GM08714 (cell line): ENCODE results near the gene INO80C.

Source experiments
- H3K4me3 ChIP-seq: fragments of 200-500 bp; sonication (Bioruptor generic); 2 replicates; pipeline ENCODE4 v1.5.1; 2014; ENCODE audit warnings: mild to moderate bottlenecking, low read length, inconsistent platforms
- ZNF274 ChIP-seq: IDR thresholded peaks from 2 replicates; pipeline ENCODE4 v1.6.1; 2012; ENCODE audit warnings: mild to moderate bottlenecking, low read depth, low read length

The INO80C gene

DNA sequence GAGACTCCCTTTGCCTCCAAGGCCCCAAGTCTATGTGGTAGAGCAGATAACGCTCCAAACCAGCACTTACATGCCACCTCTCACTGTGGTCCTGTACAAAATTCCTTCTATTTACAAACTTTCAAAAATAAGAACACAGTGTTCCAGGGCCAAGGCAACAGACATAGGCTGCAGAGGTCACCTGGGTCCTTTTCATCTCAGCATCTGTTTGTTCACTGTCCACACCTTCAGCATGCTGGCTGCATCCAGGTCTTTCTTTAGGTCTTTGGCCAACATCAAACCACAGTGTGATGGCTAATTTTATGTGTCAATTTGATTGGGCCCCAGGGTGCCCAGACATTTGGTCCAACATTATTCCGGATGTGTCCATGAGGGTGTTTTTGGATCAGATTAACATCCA, 20.0 kb upstream of the INO80C start:
- H3K4me3 ChIP-seq: no peak overlapping the region
- no peak for TF ChIP-seq ZNF274

DNA sequence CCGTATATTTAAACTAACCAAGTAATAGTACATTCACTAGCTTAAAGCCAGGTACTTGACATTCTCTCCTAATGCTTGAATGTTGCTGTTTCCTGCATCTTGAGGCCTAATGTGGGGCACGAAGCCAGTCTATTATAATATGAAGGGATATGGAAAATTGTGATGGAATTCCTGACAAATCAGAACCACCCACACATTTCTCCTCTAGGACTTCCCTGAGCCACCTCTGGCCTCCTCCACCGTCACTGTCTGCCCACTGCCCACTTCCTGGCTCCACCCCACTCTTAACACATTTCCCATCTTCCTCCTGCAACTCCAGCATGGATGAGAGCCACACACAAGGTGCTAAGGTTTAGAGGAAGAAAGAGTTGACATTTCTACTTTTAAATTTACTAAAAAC, 19.0 kb upstream of the INO80C start:
- H3K4me3 ChIP-seq: no peak overlapping the region
- no peak for TF ChIP-seq ZNF274

DNA sequence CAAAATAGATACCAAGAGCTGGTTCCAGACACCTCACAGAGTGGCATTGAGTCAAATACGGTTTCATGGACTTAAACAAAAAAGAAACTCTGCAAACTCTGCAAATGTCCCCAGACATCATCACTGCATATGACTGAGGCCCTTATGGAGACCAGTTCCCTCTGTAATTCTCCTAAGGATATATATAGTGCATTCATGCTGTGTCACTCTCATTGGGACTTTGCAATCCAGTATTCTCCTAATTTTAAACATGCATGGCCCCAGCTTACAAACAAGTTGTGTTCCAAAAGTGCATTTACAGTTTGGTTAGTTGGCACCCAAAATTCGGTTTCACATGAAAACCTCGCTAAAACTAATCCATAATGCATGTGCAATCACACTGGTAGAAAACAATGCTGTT, 18.6 kb upstream of the INO80C start:
- TF ChIP-seq ZNF274: no peak
- H3K4me3 ChIP-seq: no peak overlapping the region

DNA sequence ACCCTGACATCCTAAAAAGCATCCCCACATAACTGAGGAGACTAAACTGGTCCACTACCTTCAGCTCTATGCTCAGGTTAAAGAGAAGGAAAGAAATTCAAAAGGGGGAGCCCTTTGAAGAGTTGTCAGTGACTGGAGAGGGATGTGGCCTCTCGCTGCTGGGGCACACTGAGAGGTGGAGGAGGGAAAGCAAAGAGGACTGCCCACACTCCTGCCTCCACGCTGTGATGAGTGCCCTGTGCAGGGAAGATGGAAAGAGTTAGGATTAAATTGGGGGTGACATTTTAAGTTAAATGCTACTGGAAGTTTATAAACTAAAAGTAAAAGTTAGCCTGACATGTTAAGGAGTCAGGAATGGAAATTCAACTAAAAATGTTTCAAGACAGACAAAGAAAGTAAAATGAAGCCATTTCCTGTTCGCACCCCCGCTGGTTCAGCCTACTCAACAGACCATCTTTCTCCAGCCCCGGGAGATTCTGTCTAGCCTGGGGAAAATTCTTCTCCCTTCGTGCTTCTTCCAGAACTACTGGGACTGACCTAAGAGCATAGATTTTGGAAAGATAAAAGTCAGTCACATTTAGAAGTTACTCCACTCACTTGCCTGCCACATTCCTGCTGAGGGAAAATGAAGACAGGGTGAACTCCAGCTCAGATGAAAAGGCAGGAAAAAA, 17.8 kb upstream of the INO80C start:
- no peak overlapping the region for H3K4me3 ChIP-seq
- TF ChIP-seq ZNF274: no peak

DNA sequence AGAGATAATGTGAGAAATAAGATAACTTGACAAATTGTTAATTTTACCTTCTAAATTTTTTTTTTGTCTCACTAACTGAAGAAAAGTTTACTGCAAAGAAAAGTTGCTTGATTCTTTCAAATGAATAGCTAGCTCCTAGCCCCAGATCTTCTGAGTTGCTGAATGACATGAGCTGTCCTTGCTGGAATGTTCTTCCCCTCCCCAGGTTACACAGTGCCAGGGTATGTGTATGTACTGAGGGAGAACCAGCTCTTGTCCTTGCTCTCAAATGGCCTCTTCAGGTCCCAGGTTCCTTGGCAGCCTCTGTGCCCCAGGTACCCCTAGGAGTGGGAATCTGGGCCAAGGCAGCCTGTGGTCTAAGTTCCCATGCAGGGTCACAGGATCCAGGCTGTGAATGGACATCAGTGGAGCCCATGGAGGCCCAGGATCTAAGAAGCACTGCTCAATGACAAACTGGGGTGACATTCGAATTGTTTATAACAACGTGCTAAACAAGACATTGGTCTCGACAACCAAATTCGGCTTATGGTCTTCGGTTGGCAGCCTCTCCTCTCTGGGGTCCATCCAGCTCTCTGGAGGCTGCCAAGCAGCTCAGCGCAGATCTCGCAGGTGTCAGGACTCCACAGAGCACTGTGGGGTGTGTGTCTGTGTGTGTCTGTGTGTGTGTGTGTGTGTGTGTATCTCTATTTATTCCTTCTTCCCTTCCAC, 17.1 kb upstream of the INO80C start:
- H3K4me3 ChIP-seq: no peak overlapping the region
- TF ChIP-seq ZNF274: no peak

DNA sequence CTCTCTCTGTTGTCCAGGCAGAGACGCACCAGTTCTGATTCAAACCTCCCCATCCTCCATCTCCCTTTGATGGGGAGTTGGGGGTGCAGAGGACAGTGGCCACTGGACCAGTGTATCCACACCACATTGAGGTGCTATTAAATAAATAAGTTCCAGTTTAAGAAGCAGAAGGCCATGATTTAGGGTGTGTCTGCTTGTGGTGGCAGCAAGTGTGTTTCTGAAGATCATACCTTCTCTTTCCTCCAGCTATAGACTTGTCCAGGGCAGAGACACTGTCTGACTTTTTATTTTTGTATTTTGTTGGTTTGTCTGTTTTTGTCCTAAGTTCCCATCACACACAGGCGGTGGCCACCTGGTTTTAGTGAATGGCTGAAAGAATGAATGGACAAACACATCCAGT, 16.5 kb upstream of the INO80C start:
- TF ChIP-seq ZNF274: no peak
- no peak overlapping the region for H3K4me3 ChIP-seq

DNA sequence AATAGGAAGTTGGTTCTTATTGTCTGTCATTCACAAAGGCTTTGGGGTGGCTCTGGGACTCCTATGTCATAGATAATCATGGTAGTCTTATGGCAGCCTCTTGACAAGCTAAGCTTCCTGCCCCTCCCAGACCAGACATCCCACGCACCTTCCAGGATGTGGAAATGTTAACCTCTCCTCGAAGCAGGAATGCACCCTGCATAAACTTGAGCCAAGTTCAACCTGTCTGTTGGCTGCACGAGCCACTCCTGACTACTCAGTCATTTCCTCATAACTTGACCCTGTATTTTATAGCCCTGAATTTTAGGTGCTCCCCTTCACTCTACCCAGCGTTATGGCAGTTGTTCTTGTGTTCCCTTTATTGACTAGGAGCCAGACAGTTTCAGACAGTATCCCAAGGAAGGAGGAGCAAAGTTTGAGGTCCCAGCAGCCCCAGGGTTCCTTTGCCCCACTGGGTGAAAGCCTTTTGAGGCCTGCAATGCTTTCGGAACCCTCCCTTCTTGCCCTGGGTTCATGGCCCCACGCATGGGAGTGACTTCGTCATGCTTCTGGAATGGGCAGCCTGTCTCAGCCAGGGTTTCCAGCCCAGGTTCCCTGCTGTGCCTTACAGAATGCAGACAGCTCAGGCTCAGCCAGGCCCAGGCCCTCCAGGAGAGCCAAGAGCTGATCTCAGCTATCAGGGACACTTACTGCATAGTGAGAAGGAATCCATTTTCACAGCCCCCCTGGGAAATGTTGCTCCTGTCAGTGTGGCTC, 15.6 kb upstream of the INO80C start:
- H3K4me3 ChIP-seq: no peak overlapping the region
- no peak for TF ChIP-seq ZNF274

DNA sequence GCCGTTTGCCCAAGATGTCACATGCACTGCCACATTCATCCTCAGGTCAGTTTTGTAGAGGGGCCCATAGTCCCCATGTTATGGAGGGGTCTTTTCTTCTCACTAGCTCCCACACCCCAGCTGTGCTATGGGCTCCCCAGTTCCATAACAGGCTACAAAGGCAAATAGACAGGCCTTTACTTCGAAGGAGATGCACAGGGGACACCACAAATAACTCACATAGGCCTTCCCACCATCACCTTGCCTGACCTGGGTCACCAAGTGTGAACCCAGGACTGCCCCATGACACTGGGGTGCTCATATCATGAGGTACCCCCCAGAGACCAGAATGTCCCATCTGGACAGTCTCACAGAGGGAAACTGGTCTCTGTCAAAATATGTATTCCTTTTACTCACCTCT, 15.0 kb upstream of the INO80C start:
- TF ChIP-seq ZNF274: no peak

DNA sequence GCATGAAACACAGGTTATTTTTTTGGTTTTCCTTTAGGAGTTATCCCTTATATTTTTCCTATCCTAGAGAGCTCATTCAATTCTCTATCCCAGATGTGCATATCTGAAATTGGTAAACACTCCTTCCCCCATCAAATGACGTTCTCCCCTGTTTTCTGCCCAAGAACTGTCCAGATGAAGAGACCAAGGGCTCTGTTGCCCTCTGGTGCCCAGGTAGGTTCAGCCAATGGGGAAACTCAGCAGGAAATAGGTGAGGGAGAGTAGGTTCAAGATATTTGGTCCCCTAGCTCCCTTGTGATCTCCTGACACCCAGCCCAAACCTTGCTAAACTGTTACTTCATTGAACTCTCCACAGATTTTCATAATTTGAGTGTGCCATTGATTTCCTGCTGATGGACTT, 14.1 kb upstream of the INO80C start:
- TF ChIP-seq ZNF274: no peak
- H3K4me3 ChIP-seq: no peak overlapping the region

More for the DNA sequence above, 15.0 kb upstream of the INO80C start:
- no peak overlapping the region for H3K4me3 ChIP-seq

DNA sequence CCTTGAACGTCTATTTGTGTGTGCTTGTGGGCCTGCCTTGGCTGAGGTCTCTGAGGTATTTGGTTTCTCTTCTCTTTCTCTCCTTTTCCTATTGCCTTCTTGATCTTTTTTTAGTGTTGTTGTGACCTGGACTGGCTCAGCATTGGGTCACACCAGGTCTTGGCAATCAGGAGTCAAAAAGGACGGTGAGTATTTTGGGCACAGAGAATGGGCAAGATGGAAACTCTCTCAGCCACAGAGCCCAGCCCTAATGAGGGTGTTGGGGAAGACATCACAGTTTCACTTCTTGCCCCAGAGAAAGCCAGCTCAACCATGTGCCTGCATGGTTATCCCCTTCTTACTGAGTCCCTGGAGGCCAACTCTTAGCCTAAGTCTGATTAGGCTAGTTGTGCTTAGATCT, 13.7 kb upstream of the INO80C start:
- H3K4me3 ChIP-seq: no peak overlapping the region

DNA sequence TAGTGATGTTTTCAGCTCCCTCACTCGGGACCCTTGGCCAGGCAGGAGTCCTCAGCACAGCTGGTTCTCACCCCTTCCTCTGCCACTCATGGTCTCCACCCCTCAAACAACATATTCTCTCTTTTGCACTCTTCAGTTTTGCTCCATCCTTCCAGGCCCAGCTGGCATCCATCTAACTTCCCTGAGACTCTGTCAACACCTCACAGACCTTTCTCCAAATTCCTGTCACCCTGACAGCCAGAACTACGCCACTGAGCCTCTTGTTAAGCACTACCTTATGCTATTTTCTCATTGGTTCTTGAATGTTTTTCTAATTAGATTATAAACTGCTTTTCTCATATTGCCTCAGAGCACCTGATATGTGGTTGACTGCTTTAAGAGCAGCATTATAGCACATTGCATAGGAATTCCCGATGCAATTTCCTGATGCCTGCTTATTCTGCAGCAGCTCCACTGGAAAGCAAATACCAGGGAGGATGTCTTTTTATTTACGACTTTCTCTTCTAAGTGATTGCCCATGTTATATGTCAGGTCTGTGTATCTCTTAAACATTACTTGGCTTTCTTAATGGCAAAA, 12.4 kb upstream of the INO80C start:
- H3K4me3 ChIP-seq: no peak overlapping the region
- no peak for TF ChIP-seq ZNF274

More for the DNA sequence above, 13.7 kb upstream of the INO80C start:
- TF ChIP-seq ZNF274: no peak

DNA sequence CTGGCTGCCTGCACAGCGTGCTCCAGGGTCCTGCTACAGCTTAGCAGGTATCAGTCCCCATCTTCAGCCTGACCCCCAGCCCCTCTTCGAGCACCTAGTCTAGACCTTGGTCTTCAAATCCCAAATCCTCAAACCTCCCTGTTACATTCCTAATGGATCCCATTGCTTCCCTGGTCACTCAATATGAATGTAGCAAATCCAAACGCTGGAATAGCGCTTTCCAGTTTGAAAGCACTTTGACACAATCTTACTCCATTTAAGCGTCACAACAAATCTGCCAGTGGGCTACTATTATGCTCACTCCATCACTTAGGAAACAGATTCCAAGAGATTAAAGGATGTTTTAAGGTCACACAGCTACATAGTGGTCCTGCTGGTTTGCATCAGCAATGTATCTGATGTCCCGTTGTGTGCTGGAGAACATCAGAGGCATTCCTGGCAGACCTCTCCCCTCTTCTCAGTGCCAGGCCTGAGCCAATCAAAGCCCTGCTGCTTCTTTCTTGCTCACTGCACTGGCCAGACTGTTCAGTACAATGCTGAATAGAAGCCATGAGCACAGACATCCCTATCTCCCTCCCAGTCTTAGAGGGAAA, 11.1 kb upstream of the INO80C start:
- no peak overlapping the region for H3K4me3 ChIP-seq
- no peak for TF ChIP-seq ZNF274

DNA sequence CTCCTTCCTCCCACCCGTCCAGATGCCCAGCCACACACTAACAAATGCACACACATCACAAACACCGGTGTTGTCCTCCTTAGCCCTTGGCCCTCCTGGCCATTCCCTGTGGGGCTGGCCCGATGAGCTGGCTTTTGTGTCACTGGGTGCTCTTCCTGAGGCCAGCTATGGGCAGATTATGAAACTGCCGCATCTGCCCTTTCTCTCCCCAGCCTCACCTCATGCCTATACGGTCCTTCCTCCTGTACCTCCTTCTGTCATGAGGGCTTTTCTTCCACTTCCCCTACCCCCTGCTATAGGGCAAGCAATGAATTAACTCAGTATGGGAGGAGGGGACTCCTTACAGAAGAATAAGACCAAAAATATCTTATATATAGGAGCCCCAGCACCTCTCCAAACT, 10.3 kb upstream of the INO80C start:
- TF ChIP-seq ZNF274: no peak

DNA sequence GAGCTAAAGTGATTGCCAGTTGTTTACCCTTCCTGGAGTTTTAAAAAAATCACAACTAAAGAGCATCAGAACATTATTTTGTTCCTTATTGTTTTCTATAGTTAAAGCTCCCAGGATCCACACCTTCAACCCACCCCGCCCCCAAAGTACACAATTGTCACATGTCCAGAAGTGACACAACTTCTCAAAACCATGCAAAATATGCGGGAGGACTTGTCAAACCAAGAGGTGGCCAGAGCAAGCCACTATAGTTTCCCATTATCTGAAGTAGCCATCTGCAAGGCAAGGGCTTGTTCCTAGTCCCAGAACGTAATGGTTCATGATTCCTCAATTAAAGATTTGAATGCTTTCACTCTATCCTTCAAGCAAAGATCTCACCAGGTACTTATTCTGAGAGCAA, 9.9 kb upstream of the INO80C start:
- no peak for TF ChIP-seq ZNF274
- H3K4me3 ChIP-seq: no peak overlapping the region

More for the DNA sequence above, 10.3 kb upstream of the INO80C start:
- H3K4me3 ChIP-seq: no peak overlapping the region
